H1 (cell line): Measurements from ENCODE around the gene METTL8. TPM values are rescaled to one million over a fixed set of nuclear protein-coding genes. Genes with fewer than 3 reads are reported as not detected.

Experiments
- CTCF ChIA-PET: fragments of 300-600 bp; sonication (Branson Sonifier 250); formaldehyde crosslinking; loops from one replicate; lab custom pipeline; 2021; ENCODE audit not compliant: partially characterized antibody; lab: Charles Lee
- POLR2A ChIA-PET: fragments of 300-600 bp; sonication (Branson Sonifier 250); formaldehyde crosslinking; loops from one replicate; lab custom pipeline; 2021; ENCODE audit warnings: inconsistent platforms; ENCODE audit not compliant: partially characterized antibody; lab: Charles Lee
- DNase-seq, 2 experiments: peaks; one replicate each; pipeline versions ENCODE4 v3.0.0 to v3.0.0-alpha.2; 2010 to 2022; ENCODE audit warnings: low spot score in 2 of 2, low read depth in 1 of 2, mixed read lengths in 1 of 2
- FAIRE-seq: peaks from 2 replicates; lab custom pipeline; 2011; peaks lifted over from hg19 to GRCh38; lab: Jason Lieb, UNC
- H2AFZ ChIP-seq: 2 replicates; pipeline ENCODE4 v1.8.1; 2012; ENCODE audit warnings: low read length, inconsistent platforms
- H2AK5ac ChIP-seq: 2 replicates; pipeline ENCODE4 v1.6.1; 2013; ENCODE audit warnings: low read depth, low read length
- H2BK120ac ChIP-seq: replicated peaks from 2 replicates; pipeline ENCODE3; 2013; ENCODE audit warnings: low read depth, low read length, inconsistent platforms
- H2BK12ac ChIP-seq: 2 replicates; pipeline ENCODE4 v1.6.1; 2013; ENCODE audit warnings: low read depth, low read length
- H2BK15ac ChIP-seq: 2 replicates; pipeline ENCODE4 v1.6.1; 2013; ENCODE audit warnings: low read length
- H2BK20ac ChIP-seq: 2 replicates; pipeline ENCODE4 v1.6.1; 2013; ENCODE audit warnings: low read length
- H2BK5ac ChIP-seq: 2 replicates; pipeline ENCODE4 v1.6.1; 2013; ENCODE audit warnings: low read depth, low read length
- H3K14ac ChIP-seq: 2 replicates; pipeline ENCODE4 v1.6.1; 2013; ENCODE audit warnings: inconsistent platforms; ENCODE audit not compliant: insufficient read length
- H3K18ac ChIP-seq: 2 replicates; pipeline ENCODE4 v1.6.1; 2013; ENCODE audit warnings: low read length; ENCODE audit errors: extremely low read depth
- H3K23ac ChIP-seq: 2 replicates; pipeline ENCODE4 v1.6.1; 2013; ENCODE audit warnings: inconsistent platforms; ENCODE audit not compliant: insufficient read length
- H3K23me2 ChIP-seq: 2 replicates; pipeline ENCODE4 v1.6.1; 2013; ENCODE audit warnings: low read depth, low read length
- H3K27ac ChIP-seq: 2 replicates; pipeline ENCODE4 v1.6.1; 2011; ENCODE audit warnings: low read depth, low read length, inconsistent platforms
- H3K27me3 ChIP-seq, 4 experiments: replicated peaks in 1 of 4; 1 replicate in 1 of 4; 2 replicates in 3 of 4; pipeline versions ENCODE4 v1.6.1 to v1.8.1; 2011 to 2013; ENCODE audit warnings: low read length in 3 of 4, mild to moderate bottlenecking in 3 of 4, inconsistent platforms in 2 of 4, mixed read lengths in 2 of 4, moderate library complexity in 1 of 4; ENCODE audit not compliant: control insufficient read depth in 3 of 4, insufficient read depth in 3 of 4; ENCODE audit errors: extremely low read depth in 1 of 4
- H3K36me3 ChIP-seq, 4 experiments: 2 replicates each; pipeline versions ENCODE4 v1.6.1 to v1.8.1; 2011 to 2013; ENCODE audit warnings: mild to moderate bottlenecking in 4 of 4, low read length in 3 of 4, moderate library complexity in 2 of 4, control low read depth in 1 of 4, inconsistent platforms in 1 of 4; ENCODE audit not compliant: insufficient read depth in 4 of 4, control insufficient read depth in 2 of 4
- H3K4ac ChIP-seq: replicated peaks from 2 replicates; pipeline ENCODE3; 2013; ENCODE audit warnings: low read length, low read depth, mixed read lengths, inconsistent platforms; ENCODE audit not compliant: insufficient read length
- H3K4me1 ChIP-seq, 4 experiments: replicated peaks in 1 of 4; 1 replicate in 1 of 4; 2 replicates in 3 of 4; pipeline versions ENCODE4 v1.6.1 to v1.8.1; 2011 to 2013; ENCODE audit warnings: low read length in 3 of 4, inconsistent platforms in 2 of 4, mixed read lengths in 1 of 4; ENCODE audit not compliant: insufficient read depth in 4 of 4, control insufficient read depth in 3 of 4
- H3K4me2 ChIP-seq, 2 experiments: 2 replicates each; pipeline versions ENCODE4 v1.6.1 to v1.8.1; 2011 to 2013; ENCODE audit warnings: low read depth in 2 of 2, low read length in 2 of 2, control low read depth in 1 of 2, inconsistent platforms in 1 of 2, mild to moderate bottlenecking in 1 of 2; ENCODE audit not compliant: insufficient read depth in 1 of 2
- H3K4me3 ChIP-seq, 4 experiments: fragments of 200-600, 300-600 bp in 1 of 4; sonication (generic), shearing (Covaris generic), sonication (Bioruptor Twin) in 1 of 4; 2 replicates each; pipeline versions ENCODE4 v1.5.1 to v1.8.1; 2011 to 2016; ENCODE audit warnings: low read length in 4 of 4, low read depth in 3 of 4, control low read depth in 2 of 4, inconsistent platforms in 2 of 4, mild to moderate bottlenecking in 2 of 4, mixed read lengths in 1 of 4, moderate library complexity in 1 of 4; ENCODE audit not compliant: insufficient read depth in 2 of 4; ENCODE audit errors: extremely low read depth in 1 of 4
- H3K56ac ChIP-seq: replicated peaks from 2 replicates; pipeline ENCODE3; 2013; ENCODE audit warnings: low read depth, mild to moderate bottlenecking, mixed read lengths, low read length, inconsistent platforms; ENCODE audit not compliant: insufficient read length
- H3K79me1 ChIP-seq: 2 replicates; pipeline ENCODE4 v1.6.1; 2013; ENCODE audit warnings: low read depth, low read length, control low read depth
- H3K79me2 ChIP-seq, 2 experiments: 2 replicates each; pipeline versions ENCODE4 v1.6.1 to v1.8.1; 2012 to 2013; ENCODE audit warnings: low read length in 2 of 2, mild to moderate bottlenecking in 2 of 2, inconsistent platforms in 1 of 2; ENCODE audit not compliant: insufficient read depth in 2 of 2, control insufficient read depth in 1 of 2
- H3K9ac ChIP-seq, 4 experiments: replicated peaks in 1 of 4; 1 replicate in 1 of 4; 2 replicates in 3 of 4; pipeline versions ENCODE4 v1.6.1 to v1.8.1; 2011 to 2013; ENCODE audit warnings: low read depth in 3 of 4, low read length in 3 of 4, control low read depth in 2 of 4, mild to moderate bottlenecking in 2 of 4, moderate library complexity in 2 of 4, inconsistent platforms in 1 of 4; ENCODE audit errors: extremely low read depth in 1 of 4
- H3K9me3 ChIP-seq, 2 experiments: 2 replicates each; pipeline versions ENCODE4 v1.6.1 to v1.8.1; 2012 to 2013; ENCODE audit warnings: mild to moderate bottlenecking in 2 of 2, moderate library complexity in 2 of 2, control low read depth in 1 of 2, inconsistent platforms in 1 of 2, low read depth in 1 of 2, low read length in 1 of 2, mixed read lengths in 1 of 2; ENCODE audit not compliant: insufficient read depth in 2 of 2
- H4K20me1 ChIP-seq, 2 experiments: replicated peaks in 1 of 2; 2 replicates each; pipeline versions ENCODE3 to v1.8.1; 2011 to 2013; ENCODE audit warnings: inconsistent platforms in 2 of 2, low read length in 2 of 2, mild to moderate bottlenecking in 1 of 2; ENCODE audit not compliant: insufficient read depth in 2 of 2, control insufficient read depth in 1 of 2
- H4K5ac ChIP-seq: 2 replicates; pipeline ENCODE4 v1.6.1; 2013; ENCODE audit warnings: low read length, low read depth, mixed read lengths, inconsistent platforms; ENCODE audit not compliant: insufficient read length
- H4K8ac ChIP-seq: 2 replicates; pipeline ENCODE4 v1.8.0; 2013; ENCODE audit warnings: mild to moderate bottlenecking, moderate library complexity, low read length, inconsistent platforms; ENCODE audit not compliant: insufficient read depth; ENCODE audit errors: extremely low read depth
- H4K91ac ChIP-seq: replicated peaks from 2 replicates; pipeline ENCODE3; 2013; ENCODE audit warnings: low read length, mixed read lengths, inconsistent platforms; ENCODE audit not compliant: insufficient read length
- ASH2L ChIP-seq: fragments of 200-600, 300-600 bp; sonication (generic); IDR thresholded peaks from one replicate; pipeline ENCODE4 v1.7.1; 2017; ENCODE audit warnings: low read length
- BRCA1 ChIP-seq: IDR thresholded peaks from 2 replicates; pipeline ENCODE4 v1.6.1; 2012; ENCODE audit warnings: low read depth, low read length, improper control_type of control experiment
- CBX8 ChIP-seq: fragments of 300-800, 300-1000 bp; sonication (generic); IDR thresholded peaks from 2 replicates; pipeline ENCODE4 v1.7.1; 2016; ENCODE audit warnings: low read depth, low read length, borderline replicate concordance
- EP300 ChIP-seq, 2 experiments: IDR thresholded peaks; 1 replicate in 1 of 2; 2 replicates in 1 of 2; pipeline ENCODE4 v1.6.1; 2011 to 2012; ENCODE audit warnings: low read depth in 2 of 2, low read length in 2 of 2, mild to moderate bottlenecking in 2 of 2, borderline replicate concordance in 1 of 2, inconsistent platforms in 1 of 2, moderate library complexity in 1 of 2
- GABPA ChIP-seq: IDR thresholded peaks from 2 replicates; pipeline ENCODE4 v1.6.1; 2011; ENCODE audit warnings: mild to moderate bottlenecking, low read length, moderate library complexity, borderline replicate concordance; ENCODE audit not compliant: insufficient read depth
- KDM5A ChIP-seq: fragments of 200-600 bp; IDR thresholded peaks from 2 replicates; pipeline ENCODE4 v1.7.1; 2012; ENCODE audit warnings: mild to moderate bottlenecking, low read length, inconsistent platforms, mixed read lengths
- MAFK ChIP-seq: IDR thresholded peaks from 2 replicates; pipeline ENCODE4 v1.6.1; 2012; ENCODE audit warnings: low read depth, mild to moderate bottlenecking, improper control_type of control experiment, low read length
- SAP30 ChIP-seq: fragments of 300-600 bp; sonication (generic); IDR thresholded peaks from 2 replicates; pipeline ENCODE4 v1.7.1; 2012; ENCODE audit warnings: low read length, moderate library complexity, mild to moderate bottlenecking, inconsistent platforms; ENCODE audit not compliant: insufficient read depth, insufficient replicate concordance
- SRF ChIP-seq: IDR thresholded peaks from 2 replicates; pipeline ENCODE4 v1.6.1; 2011; ENCODE audit warnings: mild to moderate bottlenecking, low read depth, low read length, moderate library complexity
- SUZ12 ChIP-seq: fragments of 200-600 bp; sonication (generic); IDR thresholded peaks from 2 replicates; pipeline ENCODE4 v1.6.1; 2012; ENCODE audit warnings: mild to moderate bottlenecking, inconsistent platforms, low read length, moderate library complexity, mixed read lengths
- ZNF274 ChIP-seq: IDR thresholded peaks from 2 replicates; pipeline ENCODE4 v1.7.0; 2012; ENCODE audit warnings: low read length, borderline replicate concordance; ENCODE audit errors: extremely low read depth
- WGBS, 2 experiments: shearing (Covaris generic) in 1 of 2; methylation state at CpG; one replicate each; pipeline versions ENCODE4 v1.1.6 to v1.1.7; 2013 to 2015; ENCODE audit warnings: low lambda C conversion rate in 2 of 2, mixed read lengths in 2 of 2, inconsistent platforms in 1 of 2, low coverage in 1 of 2, missing lambda C conversion rate in 1 of 2; ENCODE audit not compliant: insufficient replicate concordance in 2 of 2, insufficient coverage in 1 of 2, insufficient read length in 1 of 2; ENCODE audit errors: extremely low coverage in 1 of 2, missing lambda C conversion rate in 1 of 2; 5-methylcytosine and 5-hydroxymethylcytosine counted together
- polyA plus RNA-seq, 7 experiments: library from polyadenylated mRNA; depleted of rRNA in 3 of 7; stranded (reverse) in 5 of 7; unstranded in 2 of 7; fragments of >200 nt in 5 of 7; fragments of 200-250 nt in 2 of 7; gene quantifications; 1 replicate in 5 of 7; 2 replicates in 1 of 7; 4 replicates in 1 of 7; pipeline versions ENCODE4 v1.2.1 to v1.2.3, GENCODE V29; 2011 to 2013; ENCODE audit warnings: missing spikeins in 2 of 7, mixed read lengths in 2 of 7
- total RNA-seq: library from RNA; stranded (reverse); fragmentation: NEBNext Ultra II Directional; extraction: Animal tissue kit (Norgen Biotek cat#: 25700); gene quantifications from 2 replicates; pipeline ENCODE4 v1.2.1, GENCODE V29; 2021
- TF ChIP-seq, protein P1 (sequence below): IDR thresholded peaks from 2 replicates; pipeline ENCODE4 v1.6.1; 2011; ENCODE audit warnings: low read length, improper control_type of control experiment

The METTL8 gene
- total and polyA plus RNA-seq, 2 of the 8 experiments (the other 6 are each of a cell fraction or from before 2014, with no cell fraction given): 17.6 to 79.7 TPM

DNA sequence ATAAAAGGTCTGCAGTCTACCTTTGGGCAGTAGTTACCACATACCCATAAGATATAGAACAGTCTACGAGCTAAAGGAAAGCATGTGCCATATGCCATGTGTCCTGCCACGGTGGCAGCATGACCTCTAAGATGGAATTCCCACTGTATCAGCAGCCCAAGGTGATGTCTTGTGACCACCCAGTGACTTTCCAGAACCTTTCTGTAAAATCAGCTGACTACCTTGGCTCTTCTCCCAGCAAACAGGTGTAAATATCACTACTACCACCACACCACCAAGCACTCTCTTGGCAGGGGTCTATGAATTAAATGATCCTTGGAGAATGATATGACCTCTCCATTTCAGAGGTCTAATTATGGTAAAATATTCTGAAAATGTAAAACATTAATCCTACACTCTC lies 99.6 kb downstream of the METTL8 start:
- Histone ChIP-seq H3K4ac (no peak overlapping the region), H3K9ac (no peak overlapping the region), H3K23ac (no peak overlapping the region), H3K4me1 (no peaks in the 10 kb centered on the region), H3K27me3 (no peaks in the 10 kb centered on the region), H3K79me1 (no peaks in the 10 kb centered on the region), H2BK5ac (no peak overlapping the region), H3K36me3 (peaks cover 0 to 2% (median 0%) of the 10 kb centered on the region in 4 experiments; a peak in 2 of 8 replicates), H3K79me2 (no peaks in the 10 kb centered on the region), H4K5ac (no peak overlapping the region), H2BK120ac (no peak overlapping the region), H2BK12ac (no peak overlapping the region; the same call in 1 of the 2 replicates), H3K4me2 (no peak overlapping the region), H3K56ac (no peak overlapping the region), H2AFZ (no peak overlapping the region), H3K23me2 (no peaks in the 10 kb centered on the region), H2BK20ac (no peak overlapping the region), H4K20me1 (no peaks in the 10 kb centered on the region), H3K9me3 (no peaks in the 10 kb centered on the region), H3K14ac (no peak overlapping the region), H3K27ac (no peak overlapping the region), H3K18ac (no peak overlapping the region), H4K8ac (no peak overlapping the region), H3K4me3 (no peak overlapping the region), H4K91ac (no peak overlapping the region), H2AK5ac (no peak overlapping the region), H2BK15ac (peak overlapping the region; percentile 84; the same call in 1 of the 2 replicates)
- no peak for DNase-seq
- POLR2A ChIA-PET: interaction anchor here (1.5 to 1.6 kb wide), 2 partner anchors 11 to 97 kb away, joined by 3 to 4 read pairs; no protein-coding TSS in a partner anchor
- WGBS, 2 experiments: 95% methylated on average over 2 of the region's 2 CpGs; no CpG with 5 or more reads in 1 of the 2 experiments
- CTCF ChIA-PET: interaction anchor here (0.6 to 1.6 kb wide), 4 partner anchors 14 to 80 kb away, joined by 3 to 4 read pairs (median 4); no protein-coding TSS in a partner anchor
- no peak for FAIRE-seq
- TF ChIP-seq EP300 (IDR thresholded peaks at IDR 0.05; ENCODE audit: borderline replicate concordance in 1 of 2, low read depth in 2 of 2, low read length in 2 of 2): no peak
- TF ChIP-seq, protein P1, sequence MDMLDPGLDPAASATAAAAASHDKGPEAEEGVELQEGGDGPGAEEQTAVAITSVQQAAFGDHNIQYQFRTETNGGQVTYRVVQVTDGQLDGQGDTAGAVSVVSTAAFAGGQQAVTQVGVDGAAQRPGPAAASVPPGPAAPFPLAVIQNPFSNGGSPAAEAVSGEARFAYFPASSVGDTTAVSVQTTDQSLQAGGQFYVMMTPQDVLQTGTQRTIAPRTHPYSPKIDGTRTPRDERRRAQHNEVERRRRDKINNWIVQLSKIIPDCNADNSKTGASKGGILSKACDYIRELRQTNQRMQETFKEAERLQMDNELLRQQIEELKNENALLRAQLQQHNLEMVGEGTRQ: no peak
- TF ChIP-seq CBX8: no peak
- no peak for TF ChIP-seq SUZ12
- no peak for TF ChIP-seq ZNF274
- no peak for TF ChIP-seq GABPA
- TF ChIP-seq MAFK: no peak
- TF ChIP-seq KDM5A: no peak
- TF ChIP-seq ASH2L: no peak
- no peak for TF ChIP-seq SRF
- no peak for TF ChIP-seq SAP30
- no peak for TF ChIP-seq BRCA1
